ENCODE data around the gene PRCC. TPM values are rescaled to one million over a fixed set of nuclear protein-coding genes. Genes with fewer than 3 reads are reported as not detected.

PRCC gene
- total and polyA plus RNA-seq, 2 of the 13 experiments (the other 11 are each of a cell fraction or from before 2014, with no cell fraction given), result 24.2 to 40.5 TPM

GRCh38 chr1:156746728-156747631 is 20.4 kb upstream of the PRCC start (continued):
- TF ChIP-seq MEF2D (CRISPR knock-in tag; IDR thresholded peaks at IDR 0.05), result no peak
- TF ChIP-seq SMAD1 (CRISPR knock-in tag; IDR thresholded peaks at IDR 0.05; ENCODE audit: borderline replicate concordance, low read depth), result no peak
- no peak for TF ChIP-seq CERS6 (CRISPR knock-in tag; IDR thresholded peaks at IDR 0.05)
- peak; percentile 30 for TF ChIP-seq XRCC5 (optimal IDR thresholded peaks at IDR 0.05; ENCODE audit: low read length)
- no peak for TF ChIP-seq CC2D1A (CRISPR knock-in tag; IDR thresholded peaks at IDR 0.05)
- no peak for TF ChIP-seq SMAD9 (CRISPR knock-in tag; IDR thresholded peaks at IDR 0.05)
- peak; percentile 58; the same call in 1 of the 2 replicates for TF ChIP-seq MYPOP (CRISPR knock-in tag; IDR thresholded peaks at IDR 0.05)
- TF ChIP-seq ELF1 (CRISPR knock-in tag; IDR thresholded peaks at IDR 0.05), result no peak; the same call in 1 of the 2 replicates
- TF ChIP-seq ZNF713 (CRISPR knock-in tag; IDR thresholded peaks at IDR 0.05), result no peak
- TF ChIP-seq HMGXB3 (CRISPR knock-in tag; IDR thresholded peaks at IDR 0.05; ENCODE audit: borderline replicate concordance), result no peak
- TF ChIP-seq HNRNPK (IDR thresholded peaks at IDR 0.05; ENCODE audit: low read depth, low read length, poor library complexity, severe bottlenecking), result peak; percentile 98
- TF ChIP-seq, protein P1, sequence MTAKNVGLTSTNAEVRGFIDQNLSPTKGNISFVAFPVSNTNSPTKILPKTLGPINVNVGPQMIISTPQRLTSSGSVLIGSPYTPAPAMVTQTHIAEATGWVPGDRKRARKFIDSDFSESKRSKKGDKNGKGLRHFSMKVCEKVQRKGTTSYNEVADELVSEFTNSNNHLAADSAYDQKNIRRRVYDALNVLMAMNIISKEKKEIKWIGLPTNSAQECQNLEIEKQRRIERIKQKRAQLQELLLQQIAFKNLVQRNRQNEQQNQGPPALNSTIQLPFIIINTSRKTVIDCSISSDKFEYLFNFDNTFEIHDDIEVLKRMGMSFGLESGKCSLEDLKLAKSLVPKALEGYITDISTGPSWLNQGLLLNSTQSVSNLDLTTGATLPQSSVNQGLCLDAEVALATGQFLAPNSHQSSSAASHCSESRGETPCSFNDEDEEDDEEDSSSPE (CRISPR knock-in tag; IDR thresholded peaks at IDR 0.05), result peak; percentile 88
- TF ChIP-seq RFX1 (IDR thresholded peaks at IDR 0.05), result peak; percentile 81
- no peak for TF ChIP-seq ZNF382 (CRISPR knock-in tag; IDR thresholded peaks at IDR 0.05; ENCODE audit: borderline replicate concordance)
- no peak for TF ChIP-seq GFI1 (CRISPR knock-in tag; IDR thresholded peaks at IDR 0.05; ENCODE audit: borderline replicate concordance)
- no peak for TF ChIP-seq KDM4B (CRISPR knock-in tag; IDR thresholded peaks at IDR 0.05)
- TF ChIP-seq KAT7 (CRISPR knock-in tag; IDR thresholded peaks at IDR 0.05; ENCODE audit: borderline replicate concordance), result no peak
- TF ChIP-seq ZIK1 (CRISPR knock-in tag; IDR thresholded peaks at IDR 0.05; ENCODE audit: borderline replicate concordance, low read depth), result no peak
- no peak for TF ChIP-seq GATAD2A (CRISPR knock-in tag; IDR thresholded peaks at IDR 0.05)
